MCF 10A (cell line): ENCODE measurements around the gene CHERP. TPM values are rescaled to one million over a fixed set of nuclear protein-coding genes. Genes with fewer than 3 reads are reported as not detected.
A peak's percentile ranks its signal among the peaks of the same experiment; 100 is the strongest.

ENCODE experiments used
- BruUV-seq: library from RNA; stranded (reverse); fragments of 400-500 nt; replicated peaks from 2 replicates; lab custom pipeline; 2021; lab: Mats Ljungman, UMichigan
- CTCF ChIA-PET: fragments of 300-600 bp; sonication (Branson Sonifier 250); formaldehyde crosslinking; extraction: SDS; loops from one replicate; lab custom pipeline; 2021; ENCODE audit warnings: antibody characterized with exemption, inconsistent platforms; lab: Yijun Ruan, JAX
- POLR2A ChIA-PET: fragments of 300-600, 350-650 bp; sonication (Branson Sonifier 250); formaldehyde crosslinking; extraction: SDS; loops from one replicate; lab custom pipeline; 2020; ENCODE audit warnings: antibody characterized with exemption, inconsistent platforms; lab: Yijun Ruan, JAX
- DNase-seq: peaks from one replicate; pipeline ENCODE4 v3.0.0-alpha.2; 2018; ENCODE audit not compliant: unreplicated experiment
- H3K27ac Mint-ChIP-seq: one replicate; pipeline ENCODE4 v1.8.0; 2022; ENCODE audit warnings: mild to moderate bottlenecking, low read depth, mixed read lengths; ENCODE audit not compliant: unreplicated experiment
- H3K27me3 Mint-ChIP-seq: one replicate; pipeline ENCODE4 v1.8.0; 2022; ENCODE audit warnings: mixed read lengths; ENCODE audit not compliant: insufficient read depth, unreplicated experiment
- H3K36me3 Mint-ChIP-seq: one replicate; pipeline ENCODE4 v1.8.0; 2022; ENCODE audit warnings: mild to moderate bottlenecking, moderate library complexity, mixed read lengths; ENCODE audit not compliant: insufficient read depth, unreplicated experiment
- H3K4me1 Mint-ChIP-seq: one replicate; pipeline ENCODE4 v1.8.0; 2022; ENCODE audit warnings: mixed read lengths; ENCODE audit not compliant: insufficient read depth, unreplicated experiment
- H3K4me3 Mint-ChIP-seq: one replicate; pipeline ENCODE4 v1.8.0; 2022; ENCODE audit warnings: mild to moderate bottlenecking, moderate library complexity, mixed read lengths; ENCODE audit not compliant: unreplicated experiment
- H3K9me3 Mint-ChIP-seq: one replicate; pipeline ENCODE4 v1.8.0; 2022; ENCODE audit warnings: mixed read lengths; ENCODE audit not compliant: unreplicated experiment
- CTCF ChIP-seq: fragments of 200-600 bp; IDR thresholded peaks from one replicate; pipeline ENCODE4 v1.8.0; 2022; ENCODE audit warnings: antibody characterized with exemption, mild to moderate bottlenecking; ENCODE audit not compliant: unreplicated experiment
- intact Hi-C: fragments of 100-400 bp; cut with micrococcal nuclease; formaldehyde crosslinking; loops from 2 replicates; pipeline ENCODE4 v1.14.1; 2022
- total RNA-seq: library from RNA; stranded (reverse); gene quantifications from 2 replicates; pipeline ENCODE4 v1.2.3, GENCODE V29; 2022

CHERP gene
- total RNA-seq, 1 experiment from 2014 or later: 51.6 TPM

DNA sequence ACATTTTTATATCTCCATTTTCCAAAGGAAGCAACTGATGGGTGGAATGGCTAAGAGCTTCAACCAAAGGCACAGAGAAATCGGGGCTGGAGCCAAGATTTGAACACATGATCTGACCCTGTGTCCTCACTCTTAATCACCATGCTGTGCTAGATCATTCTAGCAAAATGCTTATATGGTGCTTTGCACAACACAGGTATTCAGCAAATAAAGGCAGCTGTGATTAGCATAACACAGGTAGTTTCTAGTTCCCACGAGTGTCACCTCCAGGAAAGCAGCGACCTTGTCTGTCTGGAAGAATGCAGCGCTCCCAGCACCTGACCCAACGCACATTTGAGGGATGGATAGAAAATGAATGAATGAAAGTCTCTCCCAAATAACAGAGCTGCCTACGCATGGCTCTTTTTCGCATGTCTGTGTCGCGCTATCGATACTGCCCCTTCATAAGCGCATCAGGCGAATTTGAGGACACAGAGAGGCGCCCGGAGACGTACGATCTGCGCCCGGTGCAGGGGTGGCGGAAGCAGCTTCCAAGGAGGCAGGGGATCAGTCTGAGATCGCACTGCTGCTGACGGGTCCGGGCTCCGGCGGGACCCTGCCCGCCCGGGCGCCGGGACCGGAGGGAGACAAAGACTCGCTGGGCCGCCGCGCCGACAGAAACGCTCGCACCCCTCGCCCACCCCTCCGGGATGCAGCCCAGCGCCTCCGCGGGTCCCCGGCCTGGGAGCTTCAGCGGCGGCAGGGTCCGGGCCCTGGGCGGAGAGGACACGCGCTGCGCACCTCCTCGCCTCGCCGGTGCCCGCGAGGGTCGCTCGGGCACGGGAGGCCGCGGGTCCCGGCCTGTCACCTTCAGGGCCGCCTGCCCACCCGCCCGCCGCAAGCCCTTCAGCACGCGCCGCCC is 71.1 kb downstream of the CHERP start:
- POLR2A ChIA-PET: interaction anchor here (0.5 to 1.8 kb wide), 11 partner anchors 9 to 699 kb away, joined by 3 to 10 read pairs (median 3); partner anchors contain the start of genes C19orf44 and CALR3
- peak overlapping the region; percentile 8 for H3K27ac Mint-ChIP-seq
- H3K27me3 Mint-ChIP-seq: no peaks in the 10 kb centered on the region
- peaks cover 11% of the 10 kb centered on the region for H3K4me1 Mint-ChIP-seq
- peak overlapping the region; percentile 80 for H3K4me3 Mint-ChIP-seq
- TSS peak; percentile 39 for BruUV-seq
- peak; percentile 54 for DNase-seq
- TF ChIP-seq CTCF: no peak
- intact Hi-C loops: no loop called here
- H3K36me3 Mint-ChIP-seq: peaks cover 17% of the 10 kb centered on the region
- H3K9me3 Mint-ChIP-seq: no peaks in the 10 kb centered on the region
- CTCF ChIA-PET: interaction anchor here (0.7 kb wide), 1 partner anchor 424 kb away, joined by 4 read pairs; no protein-coding TSS in a partner anchor

DNA sequence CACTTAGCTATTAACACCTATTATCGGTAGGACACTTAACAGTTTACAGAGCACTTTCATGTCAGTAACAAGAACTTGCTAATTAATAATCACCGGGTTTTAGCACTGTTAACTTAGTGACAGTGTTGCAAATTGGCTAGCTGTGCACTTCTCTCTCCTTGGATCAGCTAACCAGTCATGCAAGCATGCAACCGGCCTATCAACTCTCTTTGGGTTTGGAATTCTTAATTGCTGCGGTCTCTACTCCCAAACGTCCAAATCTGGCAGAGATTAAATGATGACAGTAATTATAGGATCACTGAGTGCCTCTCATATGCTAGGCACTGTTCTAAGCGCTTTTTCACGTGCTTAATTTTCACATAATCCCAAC is 71.7 kb downstream of the CHERP start:
- ChIA-PET CTCF (interaction anchor here (0.6 kb wide), 1 partner anchor 26 kb away, joined by 3 read pairs; the partner anchor contains the start of genes C19orf44 and CALR3), POLR2A (interaction anchor here (0.5 to 1.8 kb wide), 10 partner anchors 8 to 700 kb away, joined by 3 to 10 read pairs (median 3); partner anchors contain the start of genes C19orf44 and CALR3)
- H3K4me3 Mint-ChIP-seq: peak overlapping the region; percentile 80
- no peak for DNase-seq
- peak overlapping the region; percentile 8 for H3K27ac Mint-ChIP-seq
- H3K9me3 Mint-ChIP-seq: no peaks in the 10 kb centered on the region
- no peaks in the 10 kb centered on the region for H3K27me3 Mint-ChIP-seq
- intact Hi-C loops: no loop called here
- H3K36me3 Mint-ChIP-seq: peaks cover 17% of the 10 kb centered on the region
- H3K4me1 Mint-ChIP-seq: peaks cover 11% of the 10 kb centered on the region
- no peak for TF ChIP-seq CTCF
- no TSS peak for BruUV-seq

Other genes with a start within 250 kb of the CHERP start
- 3.3 and 3.8 TPM in 2 replicates for gene KLF2, start 217.6 kb downstream of the CHERP start, total RNA-seq
- gene EPS15L1, start 70.5 kb downstream of the CHERP start, total RNA-seq: 33.7 and 38.7 TPM in 2 replicates
- gene CALR3, start 46.3 kb downstream of the CHERP start, total RNA-seq: not detected in 2 replicates
- gene C19orf44, start 46.0 kb downstream of the CHERP start, total RNA-seq: 9.0 and 9.2 TPM in 2 replicates
- 62.2 and 62.6 TPM in 2 replicates for gene SLC35E1, start 30.0 kb upstream of the CHERP start, total RNA-seq
- 11.1 and 12.9 TPM in 2 replicates for gene MED26, start 85.8 kb upstream of the CHERP start, total RNA-seq
- gene SMIM7, start 117.7 kb upstream of the CHERP start, total RNA-seq: 69.3 and 81.8 TPM in 2 replicates
- 2.1 and 4.5 TPM in 2 replicates for gene TMEM38A, start 118.7 kb upstream of the CHERP start, total RNA-seq
- gene NWD1, start 177.4 kb upstream of the CHERP start, total RNA-seq: 0.59 and 0.63 TPM in 2 replicates